SU-DHL-6 (cell line): ENCODE measurements around the gene ELOB.

ENCODE experiments used
- H2AFZ ChIP-seq: fragments of 200-600 bp; sonication (generic); 2 replicates; pipeline ENCODE4 v1.6.1; 2014; ENCODE audit warnings: low read depth, mild to moderate bottlenecking, moderate library complexity, mixed read lengths, antibody characterized with exemption, low read length; ENCODE audit not compliant: severe bottlenecking
- H3F3A ChIP-seq: fragments of 200-600 bp; shearing (Covaris generic); 2 replicates; pipeline ENCODE4 v1.6.0; 2016; ENCODE audit warnings: antibody characterized with exemption, mild to moderate bottlenecking; ENCODE audit not compliant: insufficient read depth
- H3K27ac ChIP-seq: fragments of 200-600 bp; sonication (generic); 2 replicates; pipeline ENCODE4 v1.5.1; 2016; ENCODE audit warnings: low read depth, mild to moderate bottlenecking, low read length, moderate library complexity, mixed read lengths
- H3K27me3 ChIP-seq: fragments of 200-600 bp; sonication (generic), shearing (Covaris generic); 2 replicates; pipeline ENCODE4 v1.6.0; 2014; ENCODE audit warnings: mild to moderate bottlenecking, low read length
- H3K36me3 ChIP-seq: fragments of 200-600 bp; sonication (generic); 2 replicates; pipeline ENCODE4 v1.6.1; 2014; ENCODE audit warnings: mild to moderate bottlenecking, low read length, mixed read lengths
- H3K4me2 ChIP-seq: fragments of 300-600, 200-600 bp; shearing (Covaris generic), sonication (generic); 2 replicates; pipeline ENCODE4 v1.6.0; 2014; ENCODE audit warnings: low read length, low read depth, mild to moderate bottlenecking; ENCODE audit not compliant: poor library complexity, severe bottlenecking
- H3K4me3 ChIP-seq: fragments of 200-600 bp; sonication (generic); 2 replicates; pipeline ENCODE4 v1.5.1; 2014; ENCODE audit warnings: antibody characterized with exemption, low read length, mild to moderate bottlenecking, mixed read lengths; ENCODE audit not compliant: insufficient read depth, poor library complexity, severe bottlenecking
- H3K79me2 ChIP-seq: fragments of 200-600 bp; sonication (generic); 2 replicates; pipeline ENCODE4 v1.6.1; 2014; ENCODE audit warnings: mild to moderate bottlenecking, low read length, moderate library complexity; ENCODE audit not compliant: insufficient read depth
- H3K9ac ChIP-seq: fragments of 200-600 bp; sonication (generic); 2 replicates; pipeline ENCODE4 v1.7.0; 2014; ENCODE audit warnings: mild to moderate bottlenecking, low read length
- H3K9me2 ChIP-seq: fragments of 200-600 bp; sonication (generic); replicated peaks from 2 replicates; pipeline ENCODE4 v1.6.1; 2014; ENCODE audit warnings: low read length; ENCODE audit not compliant: insufficient read depth
- H3K9me3 ChIP-seq: fragments of 200-600 bp; sonication (generic); 2 replicates; pipeline ENCODE4 v1.6.1; 2014; ENCODE audit warnings: low read length, mixed read lengths; ENCODE audit not compliant: insufficient read depth
- H4K20me1 ChIP-seq: fragments of 200-600 bp; sonication (generic); 2 replicates; pipeline ENCODE4 v1.6.1; 2014; ENCODE audit warnings: low read depth, mild to moderate bottlenecking, antibody characterized with exemption, low read length, moderate library complexity, mixed read lengths
- CTCF ChIP-seq: fragments of 200-600 bp; sonication (generic); IDR thresholded peaks from one replicate; pipeline ENCODE4 v1.5.1; 2017; ENCODE audit warnings: antibody characterized with exemption, mild to moderate bottlenecking, low read length, moderate library complexity; ENCODE audit not compliant: insufficient read depth, poor library complexity, severe bottlenecking
- EZH2phosphoT487 ChIP-seq: fragments of 200-600 bp; sonication (generic), shearing (Covaris generic); conservative IDR thresholded peaks from 2 replicates; pipeline ENCODE4 v1.6.1; 2018; ENCODE audit warnings: mild to moderate bottlenecking, antibody characterized with exemption, low read length, moderate library complexity, mixed read lengths

Gene ELOB

GRCh38 chr16:2773188-2773968, 3.7 kb downstream of the ELOB start:
- Histone ChIP-seq H3K79me2 (peaks cover 16% of the 10 kb centered on the region), H3K9me3 (no peaks in the 10 kb centered on the region), H3K27ac (no peak overlapping the region), H3K27me3 (no peaks in the 10 kb centered on the region), H3K9me2 (no peaks in the 10 kb centered on the region), H2AFZ (no peak overlapping the region), H3K4me2 (no peak overlapping the region), H3F3A (peaks cover 30% of the 10 kb centered on the region), H4K20me1 (no peaks in the 10 kb centered on the region), H3K36me3 (no peaks in the 10 kb centered on the region), H3K4me3 (no peak overlapping the region), H3K9ac (no peak overlapping the region)
- no peak for TF ChIP-seq EZH2phosphoT487
- TF ChIP-seq CTCF = no peak

- Histone ChIP-seq H3K4me3 (no peak overlapping the region), H3K9me3 (no peaks in the 10 kb centered on the region), H3K4me2 (no peak overlapping the region), H3K27me3 (no peaks in the 10 kb centered on the region), H3K27ac (no peak overlapping the region), H3F3A (peaks cover 30% of the 10 kb centered on the region), H3K36me3 (no peaks in the 10 kb centered on the region; the same call in 1 of the 2 replicates), H3K9ac (no peak overlapping the region), H4K20me1 (peaks cover 3% of the 10 kb centered on the region; the same call in 1 of the 2 replicates), H3K79me2 (peaks cover 15% of the 10 kb centered on the region), H2AFZ (no peak overlapping the region), H3K9me2 (no peaks in the 10 kb centered on the region)
- TF ChIP-seq CTCF = no peak
- no peak for TF ChIP-seq EZH2phosphoT487
These were observed 5.3 kb downstream of the ELOB start for GRCh38 chr16:2771496-2772402.

- Histone ChIP-seq H3K9ac (no peak overlapping the region), H4K20me1 (peaks cover 3% of the 10 kb centered on the region; the same call in 1 of the 2 replicates), H3K4me3 (no peak overlapping the region), H3K9me2 (no peaks in the 10 kb centered on the region), H3K79me2 (peaks cover 10% of the 10 kb centered on the region), H2AFZ (no peak overlapping the region), H3K27ac (no peak overlapping the region), H3K36me3 (peaks cover under 1% of the 10 kb centered on the region; the same call in 1 of the 2 replicates), H3K27me3 (no peaks in the 10 kb centered on the region), H3K4me2 (no peak overlapping the region), H3K9me3 (no peaks in the 10 kb centered on the region), H3F3A (peaks cover 26% of the 10 kb centered on the region)
- no peak for TF ChIP-seq EZH2phosphoT487
- no peak for TF ChIP-seq CTCF
These were observed 6.8 kb downstream of the ELOB start for GRCh38 chr16:2770057-2770951.
